GM18526 (cell line): ENCODE data around the gene PTPN11.

Source experiments
- POLR2A ChIP-seq: IDR thresholded peaks from 3 replicates; pipeline ENCODE4 v1.6.1; 2011; ENCODE audit not compliant: insufficient read length; ENCODE audit errors: extremely low read depth

The PTPN11 gene

GRCh38 chr12:112480931-112481330 lies 62.2 kb downstream of the PTPN11 start:
- TF ChIP-seq POLR2A: no peak

GRCh38 chr12:112482733-112483132 lies 64.0 kb downstream of the PTPN11 start:
- TF ChIP-seq POLR2A: no peak

GRCh38 chr12:112486361-112486760 lies 67.6 kb downstream of the PTPN11 start:
- no peak for TF ChIP-seq POLR2A

GRCh38 chr12:112488257-112488876 lies 69.6 kb downstream of the PTPN11 start:
- TF ChIP-seq POLR2A: no peak

- no peak for TF ChIP-seq POLR2A
Measured at GRCh38 chr12:112489456-112489855, 70.7 kb downstream of the PTPN11 start.

- TF ChIP-seq POLR2A: no peak
Measured at GRCh38 chr12:112496496-112496895, 77.7 kb downstream of the PTPN11 start.

GRCh38 chr12:112498580-112498979 lies 79.8 kb downstream of the PTPN11 start:
- no peak for TF ChIP-seq POLR2A

GRCh38 chr12:112503512-112503911 lies 84.8 kb downstream of the PTPN11 start:
- TF ChIP-seq POLR2A: no peak

GRCh38 chr12:112506513-112507166 lies 87.9 kb downstream of the PTPN11 start:
- TF ChIP-seq POLR2A: no peak

- no peak for TF ChIP-seq POLR2A
Measured at GRCh38 chr12:112513471-112513870, 94.7 kb downstream of the PTPN11 start.

- TF ChIP-seq POLR2A: no peak
Measured at GRCh38 chr12:112514456-112514855, 95.7 kb downstream of the PTPN11 start.

GRCh38 chr12:112514926-112515642 lies 96.3 kb downstream of the PTPN11 start:
- TF ChIP-seq POLR2A: no peak

- TF ChIP-seq POLR2A: no peak
Measured at GRCh38 chr12:112515868-112516267, 97.1 kb downstream of the PTPN11 start.

- no peak for TF ChIP-seq POLR2A
Measured at GRCh38 chr12:112517730-112518364, 99.1 kb downstream of the PTPN11 start.

- no peak for TF ChIP-seq POLR2A
Measured at GRCh38 chr12:112518365-112518735, 99.6 kb downstream of the PTPN11 start.

GRCh38 chr12:112523856-112524255 lies 105.1 kb downstream of the PTPN11 start:
- TF ChIP-seq POLR2A: no peak
